Gastroesophageal sphincter (tissue), 3 donors: Measurements from ENCODE around the gene OBSCN.

Source experiments
- EP300 ChIP-seq: sonication (generic); formaldehyde crosslinking; IDR thresholded peaks from one replicate; pipeline ENCODE4 v1.6.1; 2017; ENCODE audit warnings: antibody characterized with exemption, mild to moderate bottlenecking
- POLR2A ChIP-seq, 2 donors: fragments of 450-650 bp; IDR thresholded peaks; one replicate each; pipeline ENCODE4 v1.6.1; 2017; ENCODE audit warnings: antibody characterized with exemption in 2 of 2, mild to moderate bottlenecking in 2 of 2, moderate library complexity in 1 of 2
- POLR2AphosphoS5 ChIP-seq: sonication (generic); formaldehyde crosslinking; IDR thresholded peaks from one replicate; pipeline ENCODE4 v1.6.1; 2017; ENCODE audit warnings: antibody characterized with exemption
- TF ChIP-seq, protein P1 (sequence below), 4 experiments: fragments of 200-600 bp in 2 of 4; fragments of 450-650 bp in 2 of 4; sonication (generic) in 1 of 4; IDR thresholded peaks; one replicate each; pipeline ENCODE4 v1.5.1; 2017 to 2019; ENCODE audit warnings: antibody characterized with exemption in 4 of 4, mild to moderate bottlenecking in 2 of 4, moderate library complexity in 2 of 4

DNA sequence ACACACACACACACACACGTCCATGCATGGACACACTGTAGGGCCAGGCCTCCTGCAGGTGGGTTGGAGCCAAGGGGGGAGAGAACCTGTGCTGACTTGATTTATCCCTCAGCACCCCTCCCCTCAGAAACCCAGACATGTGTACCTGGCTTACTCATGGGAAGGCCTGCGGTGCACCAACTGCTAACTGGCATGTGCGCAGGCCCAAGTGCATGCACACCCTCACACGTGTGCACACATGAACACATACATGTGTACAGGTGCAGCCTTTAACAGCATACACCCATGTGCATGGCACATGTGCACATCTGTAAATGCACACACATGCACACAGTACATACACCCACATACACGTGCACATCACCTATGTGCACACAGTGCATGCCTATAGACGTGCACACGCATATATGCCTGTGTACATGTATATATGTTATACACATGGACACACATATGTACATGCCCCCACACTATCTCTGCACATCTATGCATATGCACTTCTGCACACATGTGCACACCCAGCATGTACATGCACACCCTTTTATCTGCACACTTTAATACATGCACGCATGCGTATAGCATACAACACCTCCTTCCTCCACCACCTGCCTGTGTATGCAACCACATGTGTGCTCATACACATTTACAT is 131.3 kb downstream of the OBSCN start:
- TF ChIP-seq, protein P1, sequence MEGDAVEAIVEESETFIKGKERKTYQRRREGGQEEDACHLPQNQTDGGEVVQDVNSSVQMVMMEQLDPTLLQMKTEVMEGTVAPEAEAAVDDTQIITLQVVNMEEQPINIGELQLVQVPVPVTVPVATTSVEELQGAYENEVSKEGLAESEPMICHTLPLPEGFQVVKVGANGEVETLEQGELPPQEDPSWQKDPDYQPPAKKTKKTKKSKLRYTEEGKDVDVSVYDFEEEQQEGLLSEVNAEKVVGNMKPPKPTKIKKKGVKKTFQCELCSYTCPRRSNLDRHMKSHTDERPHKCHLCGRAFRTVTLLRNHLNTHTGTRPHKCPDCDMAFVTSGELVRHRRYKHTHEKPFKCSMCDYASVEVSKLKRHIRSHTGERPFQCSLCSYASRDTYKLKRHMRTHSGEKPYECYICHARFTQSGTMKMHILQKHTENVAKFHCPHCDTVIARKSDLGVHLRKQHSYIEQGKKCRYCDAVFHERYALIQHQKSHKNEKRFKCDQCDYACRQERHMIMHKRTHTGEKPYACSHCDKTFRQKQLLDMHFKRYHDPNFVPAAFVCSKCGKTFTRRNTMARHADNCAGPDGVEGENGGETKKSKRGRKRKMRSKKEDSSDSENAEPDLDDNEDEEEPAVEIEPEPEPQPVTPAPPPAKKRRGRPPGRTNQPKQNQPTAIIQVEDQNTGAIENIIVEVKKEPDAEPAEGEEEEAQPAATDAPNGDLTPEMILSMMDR (IDR thresholded peaks at IDR 0.05), result no peak
- no peak for TF ChIP-seq POLR2A (IDR thresholded peaks at IDR 0.05)
- TF ChIP-seq POLR2AphosphoS5, result no peak
- no peak for TF ChIP-seq EP300
